Fibroblast of the conjunctiva (primary cell): ENCODE results near the gene COL9A1.

Experiments used
- DNase-seq: peaks from one replicate; pipeline ENCODE4 v3.0.0-alpha.2; 2010; ENCODE audit warnings: low read depth

COL9A1 gene

GRCh38 chr6:70225055-70225454, 77.8 kb downstream of the COL9A1 start:
- DNase-seq = no peak

- DNase-seq = no peak
Observed at GRCh38 chr6:70222439-70222749, 80.5 kb downstream of the COL9A1 start.

GRCh38 chr6:70221715-70222438, 81.0 kb downstream of the COL9A1 start:
- no peak for DNase-seq

GRCh38 chr6:70221025-70221714, 81.7 kb downstream of the COL9A1 start:
- peak; percentile 13 for DNase-seq

GRCh38 chr6:70219943-70220613, 82.8 kb downstream of the COL9A1 start:
- DNase-seq = no peak

- no peak for DNase-seq
Observed at GRCh38 chr6:70216767-70217166, 86.1 kb downstream of the COL9A1 start.

GRCh38 chr6:70215460-70216108, 87.3 kb downstream of the COL9A1 start:
- no peak for DNase-seq

- DNase-seq = no peak
Observed at GRCh38 chr6:70210462-70210861, 92.4 kb downstream of the COL9A1 start.

- DNase-seq = no peak
Observed at GRCh38 chr6:70208235-70208790, 94.6 kb downstream of the COL9A1 start.

GRCh38 chr6:70198785-70199184, 104.1 kb downstream of the COL9A1 start:
- no peak for DNase-seq

GRCh38 chr6:70196531-70196930, 106.4 kb downstream of the COL9A1 start:
- DNase-seq = no peak

- no peak for DNase-seq
Observed at GRCh38 chr6:70194421-70194820, 108.5 kb downstream of the COL9A1 start.

GRCh38 chr6:70188202-70188601, 114.7 kb downstream of the COL9A1 start:
- DNase-seq = no peak

- DNase-seq = no peak
Observed at GRCh38 chr6:70186461-70186860, 116.4 kb downstream of the COL9A1 start.

- DNase-seq = no peak
Observed at GRCh38 chr6:70184723-70185122, 118.2 kb downstream of the COL9A1 start.

- DNase-seq = no peak
Observed at GRCh38 chr6:70183538-70183937, 119.3 kb downstream of the COL9A1 start.

- DNase-seq = no peak
Observed at GRCh38 chr6:70180901-70181599, 121.8 kb downstream of the COL9A1 start.

- no peak for DNase-seq
Observed at GRCh38 chr6:70180183-70180900, 122.5 kb downstream of the COL9A1 start.

GRCh38 chr6:70176842-70177550, 125.9 kb downstream of the COL9A1 start:
- DNase-seq = no peak

GRCh38 chr6:70175770-70176169, 127.1 kb downstream of the COL9A1 start:
- DNase-seq = no peak

GRCh38 chr6:70172252-70172651, 130.6 kb downstream of the COL9A1 start:
- DNase-seq = no peak
